Left lung (tissue), 10 donors: ENCODE results near the gene UBE3A. TPM values are rescaled to one million over a fixed set of nuclear protein-coding genes. Genes with fewer than 3 reads are reported as not detected.

Experiments used
- ATAC-seq: fragments of 200-7000 bp; cut with Tn5 transposase; one replicate; pipeline ENCODE4 v1.9.1; 2020; ENCODE audit warnings: moderate library complexity
- DNase-seq, 4 donors: peaks; one replicate each; pipeline ENCODE4 v3.0.0-alpha.2; 2013 to 2020
- H3K27ac ChIP-seq, 2 donors: fragments of 200-600 bp; sonication (generic) in 1 of 2; one replicate each; pipeline versions ENCODE4 v1.5.0 to v1.8.0; 2020 to 2021
- H3K27me3 ChIP-seq, 2 donors: fragments of 200-600 bp; sonication (generic) in 1 of 2; one replicate each; pipeline versions ENCODE4 v1.5.0 to v1.8.0; 2020 to 2021
- H3K36me3 ChIP-seq, 2 donors: fragments of 200-600 bp; sonication (generic) in 1 of 2; one replicate each; pipeline versions ENCODE4 v1.5.0 to v1.8.0; 2020 to 2021
- H3K4me1 ChIP-seq, 2 donors: fragments of 200-600 bp; one replicate each; pipeline ENCODE4 v1.8.0; 2021
- H3K4me3 ChIP-seq, 2 donors: fragments of 200-600 bp; sonication (generic) in 1 of 2; one replicate each; pipeline versions ENCODE4 v1.5.0 to v1.8.0; 2020 to 2021; ENCODE audit warnings: mild to moderate bottlenecking in 1 of 2
- H3K9me3 ChIP-seq, 2 donors: fragments of 200-600 bp; sonication (generic) in 1 of 2; one replicate each; pipeline versions ENCODE4 v1.5.0 to v1.8.0; 2020 to 2021
- intact Hi-C, 2 donors: fragments of 100-400 bp; cut with DNase I; formaldehyde crosslinking; loops; one replicate each; pipeline versions ENCODE4 v1.11.2 to v1.14.2; 2022
- polyA plus RNA-seq, 6 donors: library from polyadenylated mRNA; unstranded; fragments of 120-200 nt; gene quantifications; one replicate each; pipeline ENCODE4 v1.2.1, GENCODE V29; 2013; ENCODE audit not compliant: insufficient read length in 6 of 6
- total RNA-seq, 2 donors: library from RNA; stranded (reverse); fragmentation: NEBNext Ultra II Directional; extraction: Animal tissue kit (Norgen Biotek cat#: 25700); gene quantifications; one replicate each; pipeline ENCODE4 v1.2.1, GENCODE V29; 2021
- TF ChIP-seq, protein P1 (sequence below), 2 donors: fragments of 200-600 bp; sonication (generic) in 1 of 2; IDR thresholded peaks; one replicate each; pipeline versions ENCODE4 v1.5.0 to v1.8.0; 2021; ENCODE audit warnings: antibody characterized with exemption in 2 of 2
- donor health status: DM: no; HTN: yes; CAD: no.
- donor health status: DM: no; HTN: no; CAD: no.

The UBE3A gene
- total and polyA plus RNA-seq, 8 donors = 84.4 to 97.9 (median 90.3) TPM

DNA sequence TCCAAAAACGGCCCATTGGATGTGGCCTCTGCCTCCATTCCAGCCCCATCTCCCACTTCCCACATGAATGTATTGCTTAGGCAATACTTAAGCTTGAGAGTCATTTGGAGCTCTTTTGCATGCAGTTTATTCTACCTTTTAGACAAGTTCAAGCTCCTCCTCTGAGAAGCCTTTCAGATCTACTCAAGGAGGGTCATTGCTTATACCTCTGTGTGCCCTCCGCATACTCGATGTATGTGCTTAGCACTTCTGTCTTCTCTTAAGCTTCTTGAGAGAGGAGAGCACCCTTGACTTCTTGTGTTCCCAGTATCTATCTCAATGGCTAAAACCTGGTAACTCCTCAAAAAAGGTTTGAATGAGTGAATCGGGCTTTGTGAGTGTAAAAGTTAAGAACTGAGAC, 6.6 kb upstream of the UBE3A start:
- intact Hi-C loops = no loop called here
- TF ChIP-seq, protein P1, sequence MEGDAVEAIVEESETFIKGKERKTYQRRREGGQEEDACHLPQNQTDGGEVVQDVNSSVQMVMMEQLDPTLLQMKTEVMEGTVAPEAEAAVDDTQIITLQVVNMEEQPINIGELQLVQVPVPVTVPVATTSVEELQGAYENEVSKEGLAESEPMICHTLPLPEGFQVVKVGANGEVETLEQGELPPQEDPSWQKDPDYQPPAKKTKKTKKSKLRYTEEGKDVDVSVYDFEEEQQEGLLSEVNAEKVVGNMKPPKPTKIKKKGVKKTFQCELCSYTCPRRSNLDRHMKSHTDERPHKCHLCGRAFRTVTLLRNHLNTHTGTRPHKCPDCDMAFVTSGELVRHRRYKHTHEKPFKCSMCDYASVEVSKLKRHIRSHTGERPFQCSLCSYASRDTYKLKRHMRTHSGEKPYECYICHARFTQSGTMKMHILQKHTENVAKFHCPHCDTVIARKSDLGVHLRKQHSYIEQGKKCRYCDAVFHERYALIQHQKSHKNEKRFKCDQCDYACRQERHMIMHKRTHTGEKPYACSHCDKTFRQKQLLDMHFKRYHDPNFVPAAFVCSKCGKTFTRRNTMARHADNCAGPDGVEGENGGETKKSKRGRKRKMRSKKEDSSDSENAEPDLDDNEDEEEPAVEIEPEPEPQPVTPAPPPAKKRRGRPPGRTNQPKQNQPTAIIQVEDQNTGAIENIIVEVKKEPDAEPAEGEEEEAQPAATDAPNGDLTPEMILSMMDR (IDR thresholded peaks at IDR 0.05) = no peak
- H3K36me3 ChIP-seq = no peaks in the 10 kb centered on the region
- peak; percentile 80 for ATAC-seq
- peaks cover 0 to 5% of the 10 kb centered on the region in 2 donors for H3K9me3 ChIP-seq
- no peaks in the 10 kb centered on the region for H3K27me3 ChIP-seq
- no peak for DNase-seq
- no peak overlapping the region for H3K4me3 ChIP-seq
- H3K27ac ChIP-seq = no peak overlapping the region
- H3K4me1 ChIP-seq = no peaks in the 10 kb centered on the region

DNA sequence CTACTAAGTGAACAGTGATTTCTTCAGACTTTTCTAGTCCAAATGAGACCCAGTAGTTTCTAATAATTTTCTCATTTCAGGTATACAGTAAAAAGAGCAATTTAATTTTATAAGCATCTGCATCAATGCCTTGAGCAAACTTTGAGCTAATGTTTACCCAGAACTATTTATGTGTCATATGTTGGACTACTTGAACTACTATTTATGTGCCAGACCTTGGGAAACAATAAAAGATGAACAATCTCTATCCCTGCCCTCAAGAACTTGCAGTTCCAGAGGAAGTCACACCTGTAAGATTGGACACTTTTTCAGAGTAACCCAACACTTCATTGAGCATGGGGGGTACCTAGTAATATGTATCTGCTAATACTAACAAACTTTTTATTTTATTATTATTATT, 2.3 kb upstream of the UBE3A start:
- intact Hi-C loops = no loop called here
- DNase-seq (no peak), ATAC-seq (no peak)
- no peaks in the 10 kb centered on the region for H3K27me3 ChIP-seq
- peaks cover 13 to 16% of the 10 kb centered on the region in 2 donors for H3K4me1 ChIP-seq
- no peak overlapping the region for H3K4me3 ChIP-seq
- no peaks in the 10 kb centered on the region for H3K36me3 ChIP-seq
- no peak overlapping the region for H3K27ac ChIP-seq
- H3K9me3 ChIP-seq = no peaks in the 10 kb centered on the region
- TF ChIP-seq, protein P1 (IDR thresholded peaks at IDR 0.05) = no peak

DNA sequence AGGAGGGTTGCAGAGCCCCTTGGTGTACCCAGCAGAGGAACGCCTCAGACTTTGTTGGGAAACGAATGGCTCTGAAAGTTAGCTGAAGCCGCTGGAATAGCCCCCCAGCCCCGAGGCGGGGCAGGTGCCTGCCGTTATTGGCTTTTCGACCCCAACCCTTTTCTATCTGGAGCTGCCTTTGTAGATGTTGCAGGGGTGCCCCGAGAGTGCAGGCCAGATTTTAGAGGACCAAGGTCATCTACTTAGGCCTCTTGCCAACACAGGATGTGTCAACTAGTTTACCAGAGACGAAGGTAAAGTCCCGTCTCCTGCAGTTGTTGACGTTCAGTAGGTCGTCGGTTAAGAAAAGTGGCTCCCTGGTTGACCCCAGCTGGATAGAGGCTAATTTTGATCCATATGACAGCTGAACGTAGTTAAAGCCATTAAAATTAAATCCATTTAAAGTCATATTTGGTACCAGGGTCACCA, 579 bp upstream of the UBE3A start:
- DNase-seq (peak in 1 of 4 donors; percentile 30), ATAC-seq (peak; percentile 11)
- TF ChIP-seq, protein P1 (IDR thresholded peaks at IDR 0.05) = no peak
- Histone ChIP-seq H3K4me1 (peaks cover 13 to 30% of the 10 kb centered on the region in 2 donors), H3K27ac (peak overlapping the region; percentile 95 to 97), H3K27me3 (no peaks in the 10 kb centered on the region), H3K4me3 (peak overlapping the region; percentile 95 to 98), H3K36me3 (no peaks in the 10 kb centered on the region), H3K9me3 (no peaks in the 10 kb centered on the region)
- intact Hi-C loops = no loop called here

DNA sequence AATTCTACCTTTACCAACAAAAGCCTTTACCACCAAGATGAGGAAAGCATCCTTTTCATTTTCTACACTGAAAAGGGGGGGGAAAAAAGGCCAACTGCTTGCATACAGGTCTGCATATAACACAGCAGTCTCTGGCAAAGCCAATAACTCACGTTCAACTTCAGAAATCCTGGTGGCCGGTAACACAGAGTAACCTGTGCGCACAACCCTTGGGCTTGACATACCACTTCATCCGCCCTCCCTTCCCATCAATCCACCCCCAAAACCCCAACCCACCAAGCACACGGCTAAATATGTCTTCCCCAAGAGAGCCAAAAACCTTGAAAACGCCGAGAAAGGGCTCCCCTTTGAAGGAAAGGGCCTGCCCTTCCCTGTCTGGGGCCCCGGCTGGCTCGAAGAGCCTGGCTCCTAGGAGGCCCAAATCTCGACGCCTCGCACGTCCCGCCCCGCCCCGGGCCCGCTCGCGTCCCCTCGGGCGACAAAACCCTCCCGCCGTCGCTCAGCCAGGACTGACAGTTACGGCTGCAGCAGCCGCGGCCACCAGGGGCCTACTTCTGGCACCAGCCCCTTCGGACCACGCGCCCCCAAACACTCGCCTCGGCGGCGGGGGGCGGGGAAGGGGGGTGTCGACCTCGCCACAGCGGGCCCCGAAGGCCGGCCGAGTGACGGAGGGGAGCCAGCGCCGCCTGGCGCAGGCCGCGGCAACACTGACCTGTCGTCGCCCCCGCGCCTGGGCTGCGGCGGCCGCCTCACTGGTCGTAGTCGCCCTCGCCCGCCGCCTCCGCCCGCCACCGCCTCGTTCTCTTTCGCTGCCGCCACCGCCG, 835 bp downstream of the UBE3A start:
- Histone ChIP-seq H3K4me3 (peak overlapping the region; percentile 95 to 98), H3K4me1 (peaks cover 13 to 40% of the 10 kb centered on the region in 2 donors), H3K36me3 (no peaks in the 10 kb centered on the region), H3K27ac (peak overlapping the region; percentile 95 to 97), H3K9me3 (no peaks in the 10 kb centered on the region), H3K27me3 (no peaks in the 10 kb centered on the region)
- ATAC-seq (peak; percentile 81), DNase-seq (peak; percentile 53 to 91 (median 68))
- intact Hi-C loops = no loop called here
- TF ChIP-seq, protein P1 (IDR thresholded peaks at IDR 0.05) = peak in 1 of 2 donors; percentile 33

DNA sequence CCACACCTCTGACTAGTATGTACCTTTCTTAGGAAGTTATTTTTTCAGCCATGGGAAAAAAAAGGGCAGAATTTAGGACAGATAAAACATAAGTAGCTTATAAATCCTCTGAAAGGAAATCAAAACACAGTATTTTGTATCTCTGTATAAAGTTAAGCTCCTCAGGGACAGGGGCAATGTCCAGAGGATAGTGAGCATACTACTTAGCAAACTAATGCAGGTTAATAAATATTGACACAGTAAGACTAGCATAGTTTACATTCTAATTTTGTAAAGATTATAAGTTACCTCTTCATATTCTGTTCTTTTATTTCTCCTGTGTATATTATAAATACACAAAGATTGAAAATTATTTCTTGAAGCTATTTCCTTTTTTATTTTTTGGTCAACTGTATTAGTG, 2.1 kb downstream of the UBE3A start:
- Histone ChIP-seq H3K36me3 (no peaks in the 10 kb centered on the region), H3K27me3 (no peaks in the 10 kb centered on the region), H3K4me3 (peak overlapping the region in 1 of 2 donors; percentile 95), H3K9me3 (no peaks in the 10 kb centered on the region), H3K4me1 (peaks cover 17 to 40% of the 10 kb centered on the region in 2 donors), H3K27ac (no peak overlapping the region)
- DNase-seq (no peak), ATAC-seq (no peak)
- TF ChIP-seq, protein P1 (IDR thresholded peaks at IDR 0.05) = no peak
- intact Hi-C loops = no loop called here
